Neutrophil (primary cell): ENCODE data around the gene SIK1.

ENCODE experiments used
- H3K27ac ChIP-seq: fragments of 200-600 bp; sonication (generic); 2 replicates; pipeline ENCODE4 v1.5.1; 2016; ENCODE audit warnings: mild to moderate bottlenecking, moderate library complexity
- H3K27me3 ChIP-seq: fragments of 200-600 bp; sonication (generic); 2 replicates; pipeline ENCODE4 v1.6.0; 2016; ENCODE audit warnings: mild to moderate bottlenecking
- H3K36me3 ChIP-seq: fragments of 200-600 bp; sonication (generic); 2 replicates; pipeline ENCODE4 v1.5.1; 2017
- H3K4me1 ChIP-seq, 2 experiments: fragments of 200-600 bp in 1 of 2; sonication (generic) in 1 of 2; 1 replicate in 1 of 2; 2 replicates in 1 of 2; pipeline versions ENCODE4 v1.5.1 to v1.6.1; 2013 to 2016; ENCODE audit warnings: low read depth in 1 of 2, low read length in 1 of 2, mild to moderate bottlenecking in 1 of 2, moderate library complexity in 1 of 2; ENCODE audit not compliant: control insufficient read depth in 1 of 2, insufficient read depth in 1 of 2
- H3K4me3 ChIP-seq, 2 experiments: fragments of 200-600 bp in 1 of 2; sonication (generic) in 1 of 2; 1 replicate in 1 of 2; 2 replicates in 1 of 2; pipeline ENCODE4 v1.5.1; 2013 to 2016; ENCODE audit warnings: low read depth in 1 of 2, low read length in 1 of 2, mild to moderate bottlenecking in 1 of 2, moderate library complexity in 1 of 2
- H3K9me3 ChIP-seq: fragments of 200-600 bp; sonication (generic); 2 replicates; pipeline ENCODE4 v1.5.1; 2016
- CTCF ChIP-seq: fragments of 200-600 bp; sonication (generic); IDR thresholded peaks from 2 replicates; pipeline ENCODE4 v1.5.1; 2016; ENCODE audit warnings: antibody characterized with exemption

The SIK1 gene

GRCh38 chr21:43370888-43371570 is 55.9 kb downstream of the SIK1 start:
- Histone ChIP-seq H3K27ac (no peak overlapping the region), H3K4me1 (no peaks in the 10 kb centered on the region), H3K9me3 (no peaks in the 10 kb centered on the region), H3K4me3 (no peak overlapping the region), H3K36me3 (no peaks in the 10 kb centered on the region), H3K27me3 (no peaks in the 10 kb centered on the region)
- no peak for TF ChIP-seq CTCF

- Histone ChIP-seq H3K27me3 (no peaks in the 10 kb centered on the region), H3K36me3 (no peaks in the 10 kb centered on the region), H3K27ac (no peak overlapping the region), H3K9me3 (no peaks in the 10 kb centered on the region), H3K4me1 (no peaks in the 10 kb centered on the region), H3K4me3 (no peak overlapping the region)
- no peak for TF ChIP-seq CTCF
Measured at GRCh38 chr21:43370091-43370658, 56.8 kb downstream of the SIK1 start.

DNA sequence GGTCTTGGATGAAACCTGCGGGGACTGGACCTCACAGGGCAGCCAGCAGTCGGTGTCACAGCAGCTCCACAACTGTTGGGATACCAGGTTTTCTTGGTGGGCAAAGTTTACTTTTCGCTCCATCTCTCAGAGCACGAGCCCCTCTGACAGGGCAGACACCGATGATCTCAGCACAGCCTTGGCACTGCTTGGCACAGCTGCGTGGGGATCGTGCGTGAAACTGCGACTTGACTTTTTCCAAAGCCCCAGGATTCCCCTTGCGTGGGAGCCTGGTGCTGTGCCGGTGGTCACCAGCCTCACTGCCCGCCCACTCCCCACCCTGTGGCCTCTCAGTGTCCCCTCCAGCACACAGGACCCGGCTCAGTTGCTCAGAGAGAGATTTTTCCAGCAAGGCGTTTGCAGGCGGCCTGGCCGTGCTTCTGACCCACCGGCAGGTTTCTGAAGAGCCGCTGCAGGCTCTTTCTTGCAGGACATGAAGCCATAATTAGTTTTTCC is 57.3 kb downstream of the SIK1 start:
- Histone ChIP-seq H3K4me1 (no peaks in the 10 kb centered on the region), H3K27ac (no peak overlapping the region), H3K36me3 (no peaks in the 10 kb centered on the region), H3K9me3 (no peaks in the 10 kb centered on the region), H3K4me3 (no peak overlapping the region), H3K27me3 (no peaks in the 10 kb centered on the region)
- TF ChIP-seq CTCF, result no peak

DNA sequence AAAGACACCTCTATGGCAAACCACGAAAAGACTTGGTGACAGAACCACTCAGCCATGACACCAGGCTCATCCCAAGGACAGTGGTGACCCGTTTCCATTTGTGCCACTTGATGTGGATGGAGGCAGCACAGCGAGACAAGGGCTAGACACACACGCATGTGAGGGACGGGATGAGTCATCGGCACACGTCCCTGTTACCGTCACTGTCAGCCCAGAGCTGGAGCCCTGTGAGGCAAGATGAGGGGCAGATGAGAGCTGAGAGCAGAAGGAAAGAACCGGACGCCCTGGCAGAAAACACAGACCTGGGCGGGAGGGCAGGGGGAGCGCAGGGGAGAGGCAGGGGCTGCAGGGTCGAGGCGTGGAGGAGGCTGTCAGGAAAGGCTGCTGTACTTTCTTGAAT is 57.8 kb downstream of the SIK1 start:
- no peaks in the 10 kb centered on the region for H3K27me3 ChIP-seq
- no peaks in the 10 kb centered on the region for H3K36me3 ChIP-seq
- TF ChIP-seq CTCF, result no peak
- H3K4me3 ChIP-seq, result no peak overlapping the region
- H3K9me3 ChIP-seq, result no peaks in the 10 kb centered on the region
- no peaks in the 10 kb centered on the region for H3K4me1 ChIP-seq
- H3K27ac ChIP-seq, result no peak overlapping the region

DNA sequence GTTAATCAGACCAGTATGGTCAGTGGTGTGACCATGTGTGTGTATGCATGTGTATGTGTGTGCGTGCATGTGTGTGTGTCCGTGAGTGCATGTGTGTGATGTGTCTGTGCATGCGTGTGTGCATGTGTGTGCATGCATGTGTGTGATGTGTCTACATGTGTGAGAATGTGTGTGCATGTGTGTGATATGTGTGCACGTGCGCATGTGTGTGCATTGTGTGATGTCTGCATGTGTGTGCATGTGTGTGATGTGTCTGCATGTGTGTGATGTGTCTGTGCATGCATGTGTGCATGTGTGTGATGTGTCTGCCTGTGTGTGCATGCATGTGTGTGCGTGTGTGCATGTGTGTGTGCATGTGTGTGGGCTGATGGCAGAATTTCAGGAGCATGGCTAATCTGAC is 58.2 kb downstream of the SIK1 start:
- Histone ChIP-seq H3K27ac (no peak overlapping the region), H3K4me3 (no peak overlapping the region), H3K9me3 (no peaks in the 10 kb centered on the region), H3K27me3 (peaks cover 2% of the 10 kb centered on the region), H3K4me1 (no peaks in the 10 kb centered on the region), H3K36me3 (no peaks in the 10 kb centered on the region)
- no peak for TF ChIP-seq CTCF
